Measurements from ENCODE around the gene CELA1.

CELA1 gene

GRCh38 chr12:51374856-51375255, 28.4 kb upstream of the CELA1 start:
- DNase-seq (ENCODE audit: low spot score) = no peak

DNA sequence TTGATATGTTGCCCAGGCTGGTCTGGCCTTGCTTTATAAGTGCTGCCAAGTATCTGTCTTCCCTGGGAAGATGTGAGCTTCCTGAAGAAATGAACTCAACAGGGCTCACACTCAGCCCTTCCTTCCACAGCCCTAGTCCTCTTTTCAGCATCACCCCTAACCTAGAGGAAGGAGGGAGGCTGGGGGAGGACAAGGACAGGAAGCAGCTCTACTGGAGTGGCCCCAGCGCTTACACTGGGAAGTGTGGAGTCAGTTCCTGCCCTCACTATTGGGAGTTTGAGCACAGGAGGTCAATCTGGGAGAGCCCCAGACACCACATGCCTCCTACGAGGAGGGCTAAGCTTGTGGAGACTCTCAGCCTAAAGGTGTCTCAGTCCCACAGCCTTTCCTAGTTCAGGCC, 27.9 kb upstream of the CELA1 start:
- DNase-seq (ENCODE audit: low spot score) = no peak

DNA sequence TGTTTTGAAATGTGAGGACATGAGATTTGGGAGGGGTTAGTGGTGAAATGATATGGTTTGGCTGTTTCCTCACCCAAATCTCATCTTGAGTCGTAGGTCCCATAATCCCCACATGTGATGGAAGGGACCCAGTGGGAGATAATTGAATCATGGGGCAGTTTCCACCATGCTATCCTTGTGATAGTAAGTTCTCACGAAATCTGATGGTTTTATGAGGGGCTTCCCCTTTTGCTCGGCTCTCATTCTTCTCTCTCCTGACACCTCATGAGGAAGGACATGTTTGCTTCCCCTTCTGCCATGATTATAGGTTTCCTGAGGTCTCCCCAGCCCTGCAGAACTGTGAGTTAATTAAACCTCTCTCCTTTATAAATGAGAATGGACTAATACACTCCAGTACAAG, 26.7 kb upstream of the CELA1 start:
- DNase-seq (ENCODE audit: low spot score) = no peak

DNA sequence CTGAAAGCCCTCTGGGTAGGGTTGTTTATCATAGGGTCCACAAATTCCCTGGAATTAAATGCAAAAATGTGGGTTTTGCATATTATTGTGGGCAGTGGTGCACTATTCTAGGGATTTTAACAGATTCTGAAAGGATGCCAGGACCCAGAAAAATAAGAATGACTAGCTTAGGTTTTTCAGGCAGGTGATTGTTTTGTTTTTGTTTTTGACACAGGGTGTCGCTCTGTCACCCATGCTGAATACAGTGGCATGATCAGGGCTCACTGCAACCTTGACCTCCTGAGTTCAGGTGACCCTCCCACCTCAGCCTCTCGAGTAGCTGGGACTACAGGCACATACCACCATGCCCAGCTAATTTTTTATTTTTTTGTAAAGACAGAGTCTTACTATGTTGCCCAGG, 25.5 kb upstream of the CELA1 start:
- no peak for DNase-seq (ENCODE audit: low spot score)

DNA sequence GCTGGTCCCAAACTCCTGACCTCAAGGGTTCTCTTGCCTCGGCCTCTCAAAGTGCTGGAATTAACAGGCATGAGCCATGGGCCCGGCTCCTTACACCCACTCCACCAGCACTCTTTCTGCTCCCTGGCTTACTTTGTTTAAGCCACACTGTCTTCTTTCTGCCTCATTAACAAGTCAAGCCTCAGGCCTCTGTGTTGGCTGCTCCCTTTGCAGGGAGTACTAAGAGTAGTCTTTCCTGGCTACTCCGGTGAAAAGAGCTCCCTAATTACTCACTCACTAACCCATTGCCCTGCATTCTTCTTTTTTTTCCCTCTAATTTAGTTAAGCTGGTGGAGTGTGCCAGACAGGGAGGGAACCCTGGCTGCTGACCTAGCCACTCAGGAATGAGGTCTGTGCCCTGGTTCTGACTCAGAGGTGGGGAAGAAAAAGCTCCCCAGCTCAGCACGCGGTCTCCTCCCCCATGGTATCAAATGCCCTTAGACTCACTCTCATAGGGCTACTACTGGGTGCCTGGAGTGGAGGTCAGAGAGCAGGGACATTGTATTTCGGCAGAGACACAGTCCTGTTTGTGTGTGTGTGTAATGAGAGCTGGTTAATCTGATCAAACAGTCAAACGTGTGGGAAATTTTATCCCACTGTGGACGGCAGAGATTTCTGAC, 24.9 kb upstream of the CELA1 start:
- DNase-seq (ENCODE audit: low spot score) = no peak

DNA sequence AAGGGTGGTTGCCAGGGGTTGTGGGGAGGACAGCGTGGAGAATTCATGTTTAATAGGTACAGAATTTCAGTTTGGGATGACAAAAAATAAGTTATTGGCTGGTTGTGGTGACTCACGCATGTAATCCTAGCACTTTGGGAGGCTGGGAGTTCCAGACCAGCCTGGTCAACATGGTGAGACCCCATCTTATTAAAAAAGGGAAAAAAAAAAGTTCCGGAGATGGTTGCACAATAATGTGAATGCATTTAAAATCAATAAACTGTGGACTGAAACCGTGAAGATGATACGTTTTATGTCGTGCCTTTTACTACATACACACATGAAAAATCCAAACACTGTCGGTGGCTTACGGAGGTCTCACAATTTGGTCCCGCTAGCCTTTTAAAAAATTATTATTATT, 24.2 kb upstream of the CELA1 start:
- DNase-seq (ENCODE audit: low spot score) = no peak

GRCh38 chr12:51369581-51369980, 23.1 kb upstream of the CELA1 start:
- no peak for DNase-seq (ENCODE audit: low spot score)

- peak; percentile 46 for DNase-seq (ENCODE audit: low spot score)
Measured at GRCh38 chr12:51368640-51369517, 22.4 kb upstream of the CELA1 start.

DNA sequence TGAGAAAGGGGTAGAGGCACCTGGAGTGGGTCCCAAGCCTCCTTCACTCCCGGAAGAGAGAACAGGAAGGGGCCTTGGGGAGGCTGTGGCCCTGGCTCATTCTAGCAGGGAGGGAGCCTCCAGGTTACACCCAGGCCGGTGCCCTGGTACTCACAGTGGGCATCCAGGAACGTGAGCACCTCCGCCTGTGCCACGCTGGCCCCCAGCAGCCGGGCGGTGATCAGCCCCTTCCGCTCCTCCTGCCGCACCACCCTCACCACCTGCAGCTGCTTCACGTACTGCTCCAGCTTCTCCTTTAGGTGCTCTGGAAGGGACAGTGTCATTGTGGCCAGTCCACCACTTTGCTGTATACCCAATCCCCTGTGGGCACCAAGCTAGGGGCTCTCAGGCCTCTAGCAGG, 18.8 kb upstream of the CELA1 start:
- DNase-seq (ENCODE audit: low spot score) = no peak

- no peak for DNase-seq (ENCODE audit: low spot score)
Measured at GRCh38 chr12:51364001-51364400, 17.5 kb upstream of the CELA1 start.

DNA sequence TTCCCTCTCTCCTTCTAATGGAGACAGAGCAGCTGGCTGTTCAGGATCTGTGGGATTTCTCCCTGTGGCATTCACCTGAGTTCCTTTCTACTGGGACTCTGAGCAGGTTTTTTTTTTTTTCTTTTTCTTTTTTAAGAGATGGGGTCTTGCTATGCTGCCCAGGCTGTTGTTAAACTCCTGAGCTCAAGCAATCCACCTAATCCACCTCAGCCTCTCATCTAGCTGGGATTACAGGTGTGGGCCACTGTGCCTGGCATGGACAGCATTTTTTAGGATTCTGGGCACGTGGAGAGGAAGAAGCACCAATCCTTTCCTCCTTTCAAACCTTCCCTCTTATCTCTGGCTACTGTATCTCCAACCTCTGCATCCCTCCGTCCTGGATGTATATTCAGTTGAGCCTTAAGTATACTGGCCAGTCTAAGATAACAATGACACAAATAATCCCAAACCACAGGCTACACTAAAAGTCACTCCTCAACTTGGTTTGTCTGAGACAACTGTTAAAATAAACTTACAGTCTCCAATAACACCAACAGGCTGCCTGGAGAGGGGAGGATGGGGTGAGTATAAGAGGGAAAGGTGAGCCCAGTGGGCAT, 16.4 kb upstream of the CELA1 start:
- DNase-seq (ENCODE audit: low spot score) = no peak

DNA sequence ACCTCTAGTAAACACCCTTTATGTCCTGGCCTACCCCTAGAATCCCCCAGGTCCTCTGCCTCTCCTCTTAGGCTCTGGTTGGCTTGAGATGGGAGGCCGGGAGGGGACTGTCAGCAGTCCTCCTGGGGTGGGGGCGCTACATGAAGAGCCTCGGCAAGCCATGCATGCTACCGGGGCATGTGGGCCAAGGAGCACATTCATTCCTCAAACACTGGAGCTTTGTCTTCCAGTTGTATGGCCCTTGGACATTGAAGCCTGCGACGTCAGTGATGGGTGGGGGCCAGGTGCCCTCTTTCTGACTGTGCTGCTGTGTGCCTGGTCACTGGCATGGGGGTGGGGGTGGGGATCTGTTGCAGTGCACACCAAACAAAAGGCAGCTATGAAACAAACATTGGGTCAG, 15.8 kb upstream of the CELA1 start:
- DNase-seq (ENCODE audit: low spot score) = no peak

- peak; percentile 18 for DNase-seq (ENCODE audit: low spot score)
Measured at GRCh38 chr12:51361161-51362016, 14.9 kb upstream of the CELA1 start.

DNA sequence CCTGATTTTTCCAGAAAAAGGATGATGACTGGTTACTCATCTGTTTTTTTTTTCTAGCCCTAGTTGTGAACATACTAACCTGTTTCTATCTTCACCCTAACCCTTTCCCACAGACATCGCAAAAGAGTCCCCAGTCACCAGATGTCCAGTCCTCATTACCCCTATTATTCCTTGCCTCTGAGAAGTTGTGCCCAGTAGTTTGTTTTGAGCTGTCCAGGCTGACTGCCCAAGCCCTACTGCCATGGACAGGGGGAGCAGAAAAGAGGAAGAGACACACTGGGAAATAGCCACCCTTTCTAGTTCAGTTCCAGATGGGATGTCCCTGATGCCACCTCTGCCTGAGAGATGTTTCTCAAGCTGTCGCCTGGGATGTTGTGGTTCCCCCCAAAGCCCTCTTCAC, 13.8 kb upstream of the CELA1 start:
- no peak for DNase-seq (ENCODE audit: low spot score)

- no peak for DNase-seq (ENCODE audit: low spot score)
Measured at GRCh38 chr12:51359851-51360250, 13.4 kb upstream of the CELA1 start.

GRCh38 chr12:51358496-51358895, 12.0 kb upstream of the CELA1 start:
- DNase-seq (ENCODE audit: low spot score) = no peak

DNA sequence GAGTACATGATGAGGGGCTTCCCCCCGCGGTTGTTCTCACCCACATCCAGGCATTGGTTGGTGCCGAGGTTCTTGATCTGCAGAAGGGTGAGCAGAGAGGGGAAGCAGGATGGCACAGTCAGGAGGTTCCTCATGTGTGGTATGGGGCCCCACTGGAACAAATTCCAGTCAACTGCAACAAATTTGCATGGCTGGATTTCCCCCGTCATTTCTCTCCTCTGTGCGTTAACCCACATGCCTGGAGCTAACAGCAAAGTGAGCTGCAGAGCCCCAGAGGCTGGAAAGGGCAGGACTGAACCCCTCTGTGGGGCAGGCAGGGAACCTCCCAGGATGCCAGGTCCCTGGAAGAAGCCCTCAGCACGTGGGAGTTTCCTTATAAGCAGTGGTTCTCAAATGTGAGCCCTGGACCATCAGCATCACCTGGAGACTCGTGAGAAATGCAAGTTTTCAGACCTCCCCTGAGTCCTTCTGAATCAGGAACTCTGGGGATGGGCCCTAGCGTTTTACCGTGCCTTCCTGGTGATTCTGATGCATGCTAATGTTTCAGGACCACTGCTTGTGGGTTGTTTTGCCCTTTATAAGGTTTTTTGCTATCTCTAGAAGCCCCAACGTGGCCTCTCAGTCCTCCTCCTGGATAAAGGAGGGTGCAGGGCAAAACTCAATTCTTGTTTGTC, 11.0 kb upstream of the CELA1 start:
- DNase-seq (ENCODE audit: low spot score) = no peak

GRCh38 chr12:51351913-51352532, 5.5 kb upstream of the CELA1 start:
- DNase-seq (ENCODE audit: low spot score) = peak; percentile 21

- no peak for DNase-seq (ENCODE audit: low spot score)
Measured at GRCh38 chr12:51349026-51349425, 2.5 kb upstream of the CELA1 start.

DNA sequence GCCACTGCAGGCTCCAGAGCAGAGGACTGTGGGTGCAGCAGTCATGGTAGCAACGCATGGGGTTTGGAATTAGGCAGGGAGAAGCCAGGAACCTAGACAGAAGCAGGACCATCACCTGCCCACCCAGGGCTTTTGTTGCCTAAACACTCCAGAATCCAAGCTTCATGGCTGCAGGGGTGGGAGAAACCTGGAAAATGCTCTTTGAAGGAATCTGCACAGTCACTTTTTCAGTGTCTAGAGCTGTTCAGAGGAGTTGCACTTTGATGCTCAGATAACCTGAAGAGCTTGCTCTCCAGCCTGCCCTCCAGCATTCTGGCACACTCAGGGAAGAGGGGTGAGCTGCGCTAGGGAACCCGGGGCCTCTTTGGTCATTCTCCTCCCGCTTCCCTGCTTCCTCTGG, 1.6 kb upstream of the CELA1 start:
- DNase-seq (ENCODE audit: low spot score) = no peak

- DNase-seq (ENCODE audit: low spot score) = no peak
Measured at GRCh38 chr12:51345681-51346080, 798 bp downstream of the CELA1 start.
